Measurements from ENCODE around the gene CUZD1.

CUZD1 gene

DNA sequence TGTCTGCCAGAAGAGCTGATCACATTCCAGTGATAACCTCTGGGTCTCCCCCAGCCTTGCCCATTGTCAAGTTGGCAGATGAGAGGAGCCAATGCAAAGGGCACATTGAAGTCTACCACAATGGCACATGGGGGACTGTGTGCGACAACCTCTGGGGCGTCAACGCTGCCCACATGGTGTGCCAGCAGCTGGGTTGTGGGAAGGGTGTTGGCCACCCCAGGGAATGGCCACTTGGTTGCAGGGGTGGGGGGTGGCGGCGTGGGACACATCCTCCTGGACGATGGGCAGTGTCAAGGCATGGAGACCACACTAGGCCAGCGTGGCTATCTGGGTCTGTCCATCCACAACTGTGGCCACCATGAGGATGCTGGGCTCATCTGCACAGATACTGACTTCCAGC is 43.4 kb downstream of the CUZD1 start:
- no peak for DNase-seq

DNA sequence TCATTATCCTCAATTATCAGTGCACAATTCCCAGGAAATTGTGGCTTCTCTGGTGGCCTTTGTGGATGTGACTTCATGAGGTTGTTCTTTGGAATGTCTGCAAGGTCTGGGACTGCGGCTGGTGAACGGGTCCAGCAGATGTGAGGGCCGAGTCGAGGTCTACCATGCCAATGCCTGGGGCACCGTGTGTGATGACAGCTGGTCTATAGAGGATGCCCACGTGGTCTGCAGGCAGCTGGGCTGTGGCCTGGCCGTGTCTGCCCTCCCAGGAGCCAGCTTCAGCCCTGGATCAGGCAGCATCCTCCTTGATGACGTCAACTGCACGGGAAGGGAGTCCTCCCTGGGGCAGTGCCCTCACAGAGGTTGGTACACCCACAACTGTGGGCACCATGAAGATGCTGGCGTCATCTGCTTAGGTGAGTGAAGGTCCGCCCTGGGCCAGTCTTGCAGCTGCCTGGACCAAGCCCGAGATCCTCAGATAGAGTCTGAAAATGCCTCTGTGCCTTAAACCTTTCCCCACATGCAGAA is 46.9 kb downstream of the CUZD1 start:
- DNase-seq, result no peak

DNA sequence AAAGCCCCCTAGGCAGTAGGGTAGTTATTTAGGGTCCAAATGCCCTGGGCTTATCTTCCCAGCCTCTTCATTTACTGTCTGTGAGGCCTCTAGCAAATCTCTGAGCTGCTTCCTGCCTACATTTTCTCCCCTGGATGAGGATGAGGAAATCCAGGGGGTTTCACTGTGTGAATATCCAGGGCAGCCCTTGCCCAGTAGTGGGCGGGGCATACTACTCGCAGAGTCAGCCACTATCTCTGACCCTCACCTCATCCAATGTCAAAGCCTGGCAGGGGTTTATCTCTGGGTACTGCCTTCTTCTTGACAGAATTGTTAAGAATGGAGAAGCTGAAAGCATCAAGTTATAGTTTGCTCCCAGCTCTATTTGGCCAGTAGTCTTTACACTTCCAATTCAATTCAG is 48.9 kb downstream of the CUZD1 start:
- no peak for DNase-seq

DNA sequence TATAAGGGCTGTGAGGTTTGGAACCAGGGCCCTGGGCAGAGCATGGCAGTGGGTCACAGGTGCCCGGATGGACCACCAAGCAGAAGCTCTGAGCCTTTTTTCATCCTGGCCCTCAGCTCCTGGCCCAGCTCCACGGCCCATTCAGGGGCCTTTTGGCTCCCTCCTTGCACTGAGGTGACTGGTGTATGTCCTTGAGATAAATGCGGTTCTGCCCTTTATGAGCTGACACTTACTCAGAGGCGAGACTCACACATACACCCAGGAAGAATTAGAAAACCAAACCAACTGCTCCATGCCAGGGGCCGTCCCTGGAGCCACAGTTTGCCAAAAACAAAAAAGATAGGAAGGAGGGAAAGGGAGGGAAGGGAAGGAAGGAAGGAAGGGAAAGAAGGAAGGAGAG is 49.7 kb downstream of the CUZD1 start:
- DNase-seq, result no peak

DNA sequence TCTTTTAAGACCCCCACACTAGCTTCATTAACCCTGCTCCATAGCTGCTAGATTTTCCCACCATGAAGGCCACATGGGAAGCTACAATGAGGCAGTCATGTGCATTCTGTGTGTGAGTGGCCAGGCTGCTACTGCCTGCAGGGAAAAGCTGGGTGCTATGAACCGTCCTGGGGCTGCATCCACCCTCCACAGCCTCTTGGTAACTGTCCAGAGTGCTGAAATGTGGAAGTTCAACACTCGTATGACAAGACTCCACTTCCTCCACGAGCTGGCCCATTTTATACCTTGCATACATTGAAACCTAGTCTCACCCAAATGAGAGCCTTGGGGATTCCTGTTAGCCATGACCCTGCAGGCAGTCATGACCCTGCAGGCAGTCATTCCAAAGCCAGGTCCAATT is 59.4 kb downstream of the CUZD1 start:
- DNase-seq, result no peak

DNA sequence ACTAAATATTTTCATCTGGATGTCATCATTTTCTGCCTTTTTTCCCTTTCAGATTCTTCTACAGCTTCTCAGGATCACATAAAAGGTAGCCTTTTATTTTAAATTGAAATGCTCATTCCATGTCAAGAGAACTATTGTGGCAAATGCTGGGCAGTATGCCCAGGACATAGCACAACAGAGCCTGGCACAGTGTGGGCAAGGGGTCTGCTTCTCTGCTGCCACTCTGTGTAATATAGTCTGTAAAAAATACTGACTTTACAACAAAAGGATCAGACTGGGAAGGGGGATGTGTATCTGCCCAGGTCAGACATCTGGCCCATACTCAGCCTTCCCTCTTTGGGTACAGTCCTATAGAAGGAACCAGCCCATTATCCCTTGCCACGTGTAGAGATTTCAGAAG is 62.7 kb downstream of the CUZD1 start:
- no peak for DNase-seq
